Stimulated activated CD8-positive, alpha-beta memory T cell treated with anti-CD3 and anti-CD28 coated beads, Interleukin-4, amount 100 ng/mL, for 4 hours (primary cell): ENCODE measurements around the gene MAP4K1.
"Not testable (repeated sequence)": the region's sequence is repeated elsewhere in the genome, so short reads cannot be mapped to it uniquely, and the experiment has no call there.

Source experiments
- DNase-seq, 2 donors: peaks; one replicate each; pipeline ENCODE4 v3.0.0-alpha.2; 2020; ENCODE audit warnings: low read depth in 2 of 2, low spot score in 1 of 2

Gene MAP4K1

DNA sequence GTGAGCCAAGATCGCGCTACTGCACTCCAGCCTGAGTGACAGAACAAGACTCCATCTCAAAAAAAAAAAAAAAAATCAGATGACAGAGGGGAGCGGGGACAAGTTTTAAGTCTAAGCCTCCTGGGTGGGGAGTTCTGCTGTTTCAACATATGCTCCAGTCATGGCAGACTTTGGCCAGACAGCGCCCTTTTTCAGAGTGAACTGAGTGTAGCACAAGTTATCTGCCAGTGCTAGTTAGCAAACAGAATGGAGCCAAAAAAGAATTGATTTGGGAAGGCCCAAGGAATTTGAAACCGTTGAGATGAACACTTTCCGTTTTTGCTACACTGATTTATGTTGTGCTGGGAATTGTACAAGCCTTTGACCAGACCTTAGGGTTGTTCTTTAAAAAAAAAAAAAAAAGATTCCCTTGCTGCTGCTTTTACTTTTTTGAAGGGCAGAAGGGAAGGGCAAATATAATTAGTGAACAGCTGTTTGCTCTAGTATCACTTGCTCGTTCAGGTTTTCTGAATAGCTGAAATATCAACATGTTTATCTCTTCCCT, 35.3 kb upstream of the MAP4K1 start:
- DNase-seq = no peak

GRCh38 chr19:38650911-38651584, 33.3 kb upstream of the MAP4K1 start:
- DNase-seq = no peak

- no peak for DNase-seq
Measured at GRCh38 chr19:38650172-38650775, 32.5 kb upstream of the MAP4K1 start.

DNA sequence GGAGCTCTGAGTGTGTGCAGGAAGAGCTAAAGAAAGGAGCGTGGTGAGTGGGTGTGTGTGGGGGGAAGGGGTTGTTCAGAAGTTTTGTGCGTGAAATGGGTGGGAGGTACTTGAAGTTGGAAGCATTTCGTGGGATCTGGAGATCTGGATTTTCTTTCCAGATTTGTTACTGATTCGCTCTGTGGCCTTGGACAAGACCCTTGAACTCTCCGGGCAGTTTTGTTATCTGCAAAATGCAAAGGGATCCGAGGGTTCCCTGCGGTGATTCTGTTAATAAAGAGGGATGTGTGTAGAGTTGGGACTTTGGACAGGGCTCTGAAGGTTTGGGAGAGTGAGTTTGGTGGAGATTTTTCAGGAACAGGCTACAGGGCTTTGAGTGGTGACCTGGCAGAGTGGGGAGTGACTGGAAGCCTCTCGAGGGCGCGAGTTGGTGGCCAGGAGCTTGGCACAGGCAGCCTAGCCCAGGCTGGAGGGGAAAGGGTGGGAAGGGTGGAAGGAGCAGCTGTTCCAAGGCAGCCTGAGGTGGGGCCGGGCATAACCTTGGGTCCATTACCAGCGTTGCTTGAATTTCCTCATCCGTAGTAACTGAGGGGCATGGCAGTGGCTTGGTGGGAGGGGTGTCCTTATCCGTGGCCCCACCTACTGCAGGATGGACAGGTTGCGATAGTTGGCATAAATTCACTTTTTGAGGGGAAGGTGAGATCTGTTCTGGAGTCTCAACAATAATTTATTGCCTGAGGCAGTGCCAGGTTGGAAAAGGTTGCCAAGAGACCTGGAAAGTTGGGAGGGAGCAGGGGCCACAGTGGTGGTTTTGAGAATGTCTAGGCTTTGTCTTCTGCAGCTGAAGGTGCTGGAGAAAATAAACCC, 31.8 kb upstream of the MAP4K1 start:
- no peak for DNase-seq

GRCh38 chr19:38648769-38649304, 31.1 kb upstream of the MAP4K1 start:
- no peak for DNase-seq

DNA sequence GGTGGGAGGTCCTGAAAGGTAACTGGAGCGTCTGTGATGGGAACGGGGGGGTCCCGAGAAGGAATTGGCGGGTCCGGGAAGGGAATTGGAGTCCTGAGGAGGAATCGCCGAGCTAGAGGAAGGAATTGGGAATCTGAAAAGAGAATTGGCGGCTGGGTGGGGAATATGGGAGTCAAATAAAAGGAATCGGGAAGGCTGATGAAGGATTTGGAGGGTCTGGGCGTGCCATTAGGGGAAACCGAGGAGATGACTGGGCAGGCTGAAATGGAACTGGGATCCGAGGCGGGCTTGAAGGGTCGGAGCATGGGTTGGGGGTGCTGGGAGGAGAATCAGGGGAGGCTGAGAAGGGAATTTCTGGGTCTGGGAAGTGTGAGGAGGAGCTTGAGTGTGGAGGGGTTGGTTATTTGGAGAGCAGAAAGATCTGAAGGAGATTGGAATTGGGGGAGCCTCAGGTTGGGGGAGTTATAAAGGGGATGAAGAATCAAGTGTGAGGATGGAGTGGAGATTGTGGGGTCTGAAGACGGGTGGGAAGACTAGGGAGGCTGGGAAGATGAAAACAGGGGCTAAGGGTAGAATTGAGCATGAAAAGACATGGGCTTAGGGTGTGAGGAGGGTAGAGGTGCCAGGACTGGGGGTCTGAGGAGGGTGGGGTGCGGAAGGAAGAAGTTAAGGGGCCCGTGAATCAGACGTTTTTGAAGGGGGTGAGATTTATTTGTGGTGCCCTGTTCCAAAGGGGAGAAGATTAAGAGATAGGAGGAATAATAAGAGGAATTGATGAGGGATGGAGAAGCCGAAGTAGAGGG, 30.4 kb upstream of the MAP4K1 start:
- DNase-seq = no peak

GRCh38 chr19:38647368-38647965, 29.7 kb upstream of the MAP4K1 start, which contains the start of gene ACTN4:
Gene ACTN4 (plus strand): TSS chr19:38647649. CDS start chr19:38647746, 97 bp downstream.
- DNase-seq = peak; percentile 99 to 100

DNA sequence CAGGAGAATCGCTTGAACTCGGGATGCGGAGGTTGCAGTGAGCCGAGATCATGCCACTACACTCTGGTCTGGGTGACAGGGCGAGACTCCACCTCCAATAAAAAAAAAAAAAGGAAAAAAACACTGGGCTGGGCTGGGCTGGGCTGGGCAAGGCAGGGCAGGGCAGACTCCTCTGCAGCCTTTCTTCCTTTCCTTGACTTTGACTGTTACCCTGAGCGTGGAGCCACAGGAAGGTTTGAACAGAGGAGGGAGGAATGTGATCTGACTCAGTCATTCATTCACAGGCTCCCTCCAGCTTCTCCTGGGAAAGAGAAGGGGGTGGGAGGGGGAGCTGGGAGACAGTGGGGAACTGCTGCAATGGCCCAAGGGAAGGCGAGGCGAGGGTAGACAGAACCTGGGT, 27.0 kb upstream of the MAP4K1 start:
- no peak for DNase-seq

DNA sequence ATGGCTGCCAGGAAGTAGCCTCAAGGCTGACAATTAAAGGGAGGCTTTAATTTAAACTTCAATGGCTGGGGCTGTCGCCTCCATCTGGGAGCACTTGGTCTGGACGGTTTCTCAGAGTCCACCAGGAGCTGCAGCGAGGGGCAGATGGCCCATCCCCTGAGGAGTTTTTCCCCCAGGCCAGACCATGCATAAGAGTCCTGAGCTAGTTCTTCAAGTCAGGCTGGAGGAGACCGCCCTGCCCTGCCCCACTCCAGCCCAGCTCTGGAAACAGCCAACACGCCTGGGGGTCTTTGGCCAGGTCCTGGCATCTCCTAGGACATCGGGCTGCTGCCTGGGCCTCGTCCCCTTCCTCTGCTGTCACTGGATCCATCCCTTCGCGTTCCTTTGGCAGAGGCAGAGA, 24.4 kb upstream of the MAP4K1 start:
- no peak for DNase-seq

DNA sequence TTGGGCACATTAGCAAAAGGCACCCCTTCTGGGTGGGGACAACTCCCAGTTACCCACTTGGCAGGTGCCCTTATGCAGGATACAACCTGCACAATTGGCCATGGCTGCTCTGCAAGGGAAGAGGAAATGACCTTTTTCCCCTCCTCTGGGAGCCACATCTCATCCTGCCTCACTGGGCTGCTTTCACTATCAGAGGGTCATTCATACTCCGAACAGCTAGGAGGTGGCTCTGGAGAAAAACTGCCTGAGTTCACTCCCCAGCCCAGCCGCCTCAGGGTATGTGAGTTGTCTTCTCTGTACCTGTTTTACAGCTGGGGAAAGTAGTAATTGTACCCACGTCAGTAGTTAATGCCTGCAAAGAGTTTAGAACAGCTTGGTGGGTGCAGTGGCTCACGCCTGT, 22.6 kb upstream of the MAP4K1 start:
- DNase-seq = no peak

- DNase-seq = no peak
Measured at GRCh38 chr19:38639679-38640078, 21.9 kb upstream of the MAP4K1 start.

- DNase-seq = no peak
Measured at GRCh38 chr19:38638461-38638860, 20.7 kb upstream of the MAP4K1 start.

DNA sequence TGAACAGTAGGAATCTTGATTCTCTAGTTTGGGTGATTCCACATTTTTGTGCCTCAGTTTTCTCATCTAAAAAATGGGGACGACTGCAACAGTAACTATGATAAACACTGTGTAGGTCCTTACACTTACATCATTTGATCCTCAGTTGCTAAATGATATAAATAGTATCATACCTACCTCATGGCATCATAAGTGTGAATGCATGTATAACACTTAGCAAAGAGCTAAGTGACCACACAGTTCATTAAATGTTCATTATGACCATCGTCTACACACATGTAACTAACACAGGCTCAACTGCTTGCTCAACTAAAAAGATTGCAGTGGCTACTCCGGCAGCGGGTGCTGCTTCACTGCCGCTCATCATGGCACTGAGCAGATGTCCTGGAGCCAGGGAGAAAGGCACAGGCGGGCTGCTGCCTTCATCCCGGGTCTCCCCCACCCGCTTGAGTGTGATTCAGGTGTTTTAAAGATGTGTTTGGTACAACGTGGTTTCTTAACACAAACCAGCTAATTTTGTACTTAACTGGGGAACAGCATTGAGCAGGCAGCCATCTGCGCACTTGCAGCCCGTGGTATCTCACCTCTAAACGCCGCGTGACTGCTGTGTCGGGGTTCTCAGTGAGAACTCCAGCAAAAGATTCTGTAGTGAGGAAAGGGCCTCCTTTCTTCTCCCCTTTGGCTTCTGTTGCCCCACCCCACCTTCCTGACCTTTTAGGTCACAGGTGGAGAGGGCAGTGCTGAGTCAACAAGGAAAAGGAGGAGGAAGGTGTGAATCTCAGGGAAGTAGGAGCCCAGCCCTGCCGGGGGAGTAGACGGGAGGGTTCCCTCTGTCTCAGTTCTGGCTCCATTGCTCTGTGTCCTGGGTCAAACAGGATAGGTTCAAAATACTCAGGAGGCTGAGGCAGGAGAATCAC, 18.0 kb upstream of the MAP4K1 start:
- DNase-seq = no peak

GRCh38 chr19:38634757-38635482, 17.2 kb upstream of the MAP4K1 start:
- peak in 1 of 2 donors; percentile 53 for DNase-seq

- no peak for DNase-seq
Measured at GRCh38 chr19:38632476-38633213, 14.9 kb upstream of the MAP4K1 start.

- DNase-seq = not testable (repeated sequence)
Measured at GRCh38 chr19:38631811-38632475, 14.2 kb upstream of the MAP4K1 start.

DNA sequence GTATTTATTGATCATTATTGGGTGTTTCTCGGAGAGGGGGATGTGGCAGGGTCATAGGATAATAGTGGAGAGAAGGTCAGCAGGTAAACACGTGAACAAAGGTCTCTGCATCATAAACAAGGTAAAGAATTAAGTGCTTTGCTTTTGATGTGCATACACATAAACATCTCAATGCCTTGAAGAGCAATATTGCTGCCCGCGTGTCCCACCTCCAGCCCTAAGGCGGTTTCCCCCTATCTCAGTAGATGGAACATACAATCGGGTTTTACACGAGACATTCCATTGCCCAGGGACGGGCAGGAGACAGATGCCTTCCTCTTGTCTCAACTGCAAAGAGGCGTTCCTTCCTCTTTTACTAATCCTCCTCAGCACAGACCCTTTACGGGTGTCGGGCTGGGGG, 13.5 kb upstream of the MAP4K1 start:
- DNase-seq = not testable (repeated sequence)
